OCI-LY3 (cell line): ENCODE results near the gene EEA1.

Source experiments
- CTCF ChIP-seq: fragments of 200-600, 300-600 bp; sonication (generic); IDR thresholded peaks from 2 replicates; pipeline ENCODE4 v1.5.1; 2014; ENCODE audit warnings: antibody characterized with exemption, low read length, low read depth
- EZH2phosphoT487 ChIP-seq: fragments of 200-600 bp; shearing (Covaris generic); IDR thresholded peaks from 2 replicates; pipeline ENCODE4 v1.6.1; 2018; ENCODE audit warnings: antibody characterized with exemption, mixed run types, low read depth

- no peak for TF ChIP-seq EZH2phosphoT487
- no peak for TF ChIP-seq CTCF
Measured at GRCh38 chr12:92828565-92828964, 100.5 kb downstream of the EEA1 start.
